ENCODE measurements around the gene GRID2.

The GRID2 gene

DNA sequence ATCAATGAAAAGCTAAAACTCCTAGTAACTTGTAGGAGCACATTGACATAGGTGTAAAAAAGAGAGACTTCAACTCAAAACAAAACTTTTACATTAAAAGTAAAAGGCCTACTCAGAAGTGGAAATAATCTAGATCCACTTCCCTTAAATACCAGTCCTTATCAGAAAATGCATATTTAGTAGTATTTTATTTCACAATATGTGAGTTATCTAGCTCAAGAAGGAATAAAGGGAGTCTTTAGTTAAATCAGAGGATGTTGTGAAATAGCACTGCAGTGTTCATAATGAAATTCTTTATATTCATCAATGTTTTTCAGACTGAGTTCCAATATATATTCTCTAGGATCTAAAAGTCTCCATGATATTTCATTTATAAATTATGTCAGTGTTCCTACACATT lies 715.0 kb downstream of the GRID2 start:
- Histone ChIP-seq H3K27me3 (ENCODE audit: control insufficient read depth, insufficient read depth, low read length) (no peaks in the 10 kb centered on the region), H3K9ac (ENCODE audit: low read length) (no peak overlapping the region), H3K27ac (ENCODE audit: low read depth, low read length) (no peak overlapping the region), H3K4me3 (ENCODE audit: low read length) (no peak overlapping the region), H3K36me3 (ENCODE audit: control insufficient read depth, insufficient read depth, low read length) (no peaks in the 10 kb centered on the region), H3K4me1 (ENCODE audit: control insufficient read depth, insufficient read depth, low read length) (no peaks in the 10 kb centered on the region)

DNA sequence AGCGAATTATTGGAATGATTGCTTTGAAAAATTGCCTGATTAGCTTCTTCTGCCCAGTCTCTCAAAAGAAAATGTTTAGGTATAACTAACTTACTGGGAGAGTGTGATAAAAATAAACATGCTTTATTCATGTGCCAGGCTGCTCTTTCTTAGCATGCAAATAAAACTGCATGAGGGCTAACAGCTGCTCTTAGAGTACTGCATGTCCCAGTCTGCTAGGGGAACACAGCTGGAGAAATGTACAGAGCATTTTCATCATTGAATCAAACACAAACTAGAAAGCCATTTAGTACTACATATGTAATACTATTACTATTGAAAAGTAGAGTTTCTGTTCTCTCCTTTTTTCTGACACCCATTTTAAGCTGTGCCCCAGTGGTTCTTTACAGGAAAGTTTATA lies 726.0 kb downstream of the GRID2 start:
- Histone ChIP-seq H3K4me3 (ENCODE audit: low read length) (no peak overlapping the region), H3K27ac (ENCODE audit: low read depth, low read length) (no peak overlapping the region), H3K9ac (ENCODE audit: low read length) (no peak overlapping the region), H3K36me3 (ENCODE audit: control insufficient read depth, insufficient read depth, low read length) (no peaks in the 10 kb centered on the region), H3K27me3 (ENCODE audit: control insufficient read depth, insufficient read depth, low read length) (no peaks in the 10 kb centered on the region), H3K4me1 (ENCODE audit: control insufficient read depth, insufficient read depth, low read length) (no peaks in the 10 kb centered on the region)

DNA sequence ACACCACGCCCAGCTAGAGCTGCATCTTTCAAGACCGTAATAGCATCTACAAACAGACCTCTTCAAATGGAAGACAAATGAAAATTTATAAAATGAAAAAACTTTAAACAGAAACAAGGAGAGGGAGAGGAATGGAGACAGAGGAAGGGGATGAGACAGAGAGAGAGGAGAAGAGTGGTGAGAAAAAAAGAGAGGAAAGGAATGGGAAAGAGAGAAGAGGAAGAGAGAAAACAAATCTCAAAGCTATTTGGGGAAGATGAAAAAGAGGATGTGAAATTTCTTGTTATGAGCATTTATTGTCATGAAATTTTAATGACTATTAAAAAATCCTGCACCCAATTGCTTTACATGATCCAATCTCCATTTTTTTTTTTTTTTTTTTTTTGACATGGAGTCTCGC lies 726.9 kb downstream of the GRID2 start:
- Histone ChIP-seq H3K4me1 (ENCODE audit: control insufficient read depth, insufficient read depth, low read length) (no peaks in the 10 kb centered on the region), H3K36me3 (ENCODE audit: control insufficient read depth, insufficient read depth, low read length) (no peaks in the 10 kb centered on the region), H3K27ac (ENCODE audit: low read depth, low read length) (no peak overlapping the region), H3K4me3 (ENCODE audit: low read length) (no peak overlapping the region), H3K27me3 (ENCODE audit: control insufficient read depth, insufficient read depth, low read length) (no peaks in the 10 kb centered on the region), H3K9ac (ENCODE audit: low read length) (no peak overlapping the region)

DNA sequence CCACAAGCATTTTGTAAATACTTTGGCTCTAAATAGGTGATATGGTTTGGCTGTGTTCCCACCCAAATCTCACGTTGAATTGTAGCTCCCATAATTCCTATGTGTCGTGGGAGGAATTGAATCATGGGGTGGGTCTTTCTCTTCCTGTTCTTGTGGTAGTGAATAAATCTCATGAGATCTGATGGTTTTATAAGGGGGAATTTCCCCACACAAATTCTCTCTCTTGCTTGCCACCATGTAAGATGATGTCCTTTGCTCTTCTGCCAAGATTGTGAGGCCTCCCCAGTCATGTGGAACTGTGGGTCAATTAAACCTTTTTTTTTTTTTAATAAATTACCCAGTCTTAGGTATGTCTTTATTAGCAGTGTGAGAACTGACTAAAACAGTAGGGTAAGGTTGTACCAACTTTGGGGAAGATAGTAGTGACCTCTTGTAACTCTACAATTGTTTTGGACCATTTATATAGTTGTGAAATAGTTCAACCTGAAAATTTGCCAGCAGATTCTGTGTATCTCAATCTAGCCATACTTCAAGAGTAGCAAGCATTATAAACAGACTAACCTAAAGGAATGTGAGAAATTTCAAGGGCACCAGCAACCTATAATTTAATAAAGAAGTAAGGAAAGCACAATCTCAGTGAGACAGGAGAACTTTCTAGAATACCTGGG lies 727.8 kb downstream of the GRID2 start:
- no peak overlapping the region for H3K9ac ChIP-seq (ENCODE audit: low read length)
- H3K4me3 ChIP-seq (ENCODE audit: low read length) = no peak overlapping the region
- H3K4me1 ChIP-seq (ENCODE audit: control insufficient read depth, insufficient read depth, low read length) = no peaks in the 10 kb centered on the region
- H3K27me3 ChIP-seq (ENCODE audit: control insufficient read depth, insufficient read depth, low read length) = no peaks in the 10 kb centered on the region
- no peaks in the 10 kb centered on the region for H3K36me3 ChIP-seq (ENCODE audit: control insufficient read depth, insufficient read depth, low read length)
- no peak overlapping the region for H3K27ac ChIP-seq (ENCODE audit: low read depth, low read length)

DNA sequence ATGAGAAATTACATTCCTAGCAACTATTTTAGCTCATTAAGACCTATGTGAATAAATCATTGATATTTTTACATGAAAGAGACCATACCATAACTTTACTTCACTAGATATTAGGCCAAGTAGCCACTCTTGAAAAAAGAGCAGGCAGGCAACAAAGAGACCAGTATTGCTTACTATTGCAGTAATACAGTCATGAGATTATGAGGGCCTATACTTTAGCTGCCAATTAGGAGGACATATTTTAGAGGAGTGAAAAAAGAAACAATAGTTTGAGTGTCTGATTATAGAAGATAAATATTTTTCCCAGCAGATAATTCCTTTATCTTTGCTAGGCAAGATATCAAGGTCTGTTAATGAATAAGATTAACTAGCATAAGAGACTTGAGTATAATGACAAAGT lies 739.0 kb downstream of the GRID2 start:
- H3K4me3 ChIP-seq (ENCODE audit: low read length) = no peak overlapping the region
- H3K36me3 ChIP-seq (ENCODE audit: control insufficient read depth, insufficient read depth, low read length) = no peaks in the 10 kb centered on the region
- H3K4me1 ChIP-seq (ENCODE audit: control insufficient read depth, insufficient read depth, low read length) = no peaks in the 10 kb centered on the region
- H3K27ac ChIP-seq (ENCODE audit: low read depth, low read length) = no peak overlapping the region
- no peaks in the 10 kb centered on the region for H3K27me3 ChIP-seq (ENCODE audit: control insufficient read depth, insufficient read depth, low read length)
- no peak overlapping the region for H3K9ac ChIP-seq (ENCODE audit: low read length)

DNA sequence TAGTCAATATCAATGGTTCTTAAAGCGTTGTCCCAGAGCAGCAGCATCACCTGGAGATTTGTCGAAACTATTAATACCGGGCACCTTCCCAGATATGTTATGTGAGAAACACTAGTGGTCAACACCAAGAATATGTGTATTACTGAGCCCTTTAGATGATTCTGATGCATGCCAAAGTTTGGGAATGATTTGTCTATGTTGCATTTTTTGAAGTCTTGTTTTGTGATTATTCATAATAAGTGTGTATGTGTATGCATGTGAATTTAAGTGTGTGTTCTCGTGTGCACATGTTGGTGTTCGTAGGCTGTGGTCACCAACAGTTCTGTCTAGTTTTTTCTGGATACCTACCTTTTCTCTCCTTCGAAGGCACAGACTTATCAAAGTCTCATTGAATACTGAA lies 749.4 kb downstream of the GRID2 start:
- Histone ChIP-seq H3K27ac (ENCODE audit: low read depth, low read length) (no peak overlapping the region), H3K36me3 (ENCODE audit: control insufficient read depth, insufficient read depth, low read length) (no peaks in the 10 kb centered on the region), H3K4me1 (ENCODE audit: control insufficient read depth, insufficient read depth, low read length) (no peaks in the 10 kb centered on the region), H3K9ac (ENCODE audit: low read length) (no peak overlapping the region), H3K27me3 (ENCODE audit: control insufficient read depth, insufficient read depth, low read length) (no peaks in the 10 kb centered on the region), H3K4me3 (ENCODE audit: low read length) (no peak overlapping the region)

DNA sequence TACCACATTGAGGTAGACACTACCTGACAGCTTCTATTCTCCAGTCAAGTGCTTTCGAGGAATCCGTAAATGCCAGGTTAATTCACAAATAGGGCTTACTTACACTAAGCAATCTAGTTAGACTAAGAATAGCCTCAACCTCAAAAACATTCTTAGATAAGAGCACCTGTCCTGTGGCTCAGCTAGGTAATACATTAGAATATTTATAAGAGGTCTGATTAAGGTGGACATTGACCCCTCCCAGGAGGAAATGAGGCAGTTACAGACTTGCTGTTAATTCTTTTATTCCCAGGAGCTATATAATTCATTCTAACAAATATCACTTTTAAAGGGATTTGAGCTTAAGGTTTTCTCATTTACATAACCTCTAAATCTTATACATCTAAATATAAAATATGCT lies 758.1 kb downstream of the GRID2 start:
- no peaks in the 10 kb centered on the region for H3K27me3 ChIP-seq (ENCODE audit: control insufficient read depth, insufficient read depth, low read length)
- H3K4me3 ChIP-seq (ENCODE audit: low read length) = no peak overlapping the region
- no peaks in the 10 kb centered on the region for H3K4me1 ChIP-seq (ENCODE audit: control insufficient read depth, insufficient read depth, low read length)
- no peak overlapping the region for H3K9ac ChIP-seq (ENCODE audit: low read length)
- H3K36me3 ChIP-seq (ENCODE audit: control insufficient read depth, insufficient read depth, low read length) = no peaks in the 10 kb centered on the region
- H3K27ac ChIP-seq (ENCODE audit: low read depth, low read length) = no peak overlapping the region

DNA sequence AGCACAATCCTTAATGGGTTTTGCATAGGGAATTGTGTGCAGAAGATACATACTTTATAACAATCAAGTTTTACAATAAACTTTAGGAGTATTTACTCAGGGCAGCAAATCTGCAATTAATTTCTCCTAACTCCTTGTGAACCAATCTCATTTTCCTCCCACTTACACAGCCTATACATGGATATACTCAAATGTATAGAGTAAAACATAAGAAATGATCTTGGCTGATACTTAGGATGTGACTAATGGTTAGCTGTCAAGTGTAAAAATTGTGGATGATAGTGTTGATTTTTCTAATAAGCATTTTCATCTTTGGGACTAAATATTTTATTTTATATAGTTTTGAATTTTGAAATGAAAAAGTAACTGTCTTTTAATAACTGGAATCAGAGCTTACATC lies 759.6 kb downstream of the GRID2 start:
- Histone ChIP-seq H3K4me3 (ENCODE audit: low read length) (no peak overlapping the region), H3K27me3 (ENCODE audit: control insufficient read depth, insufficient read depth, low read length) (no peaks in the 10 kb centered on the region), H3K36me3 (ENCODE audit: control insufficient read depth, insufficient read depth, low read length) (no peaks in the 10 kb centered on the region), H3K9ac (ENCODE audit: low read length) (no peak overlapping the region), H3K4me1 (ENCODE audit: control insufficient read depth, insufficient read depth, low read length) (no peaks in the 10 kb centered on the region), H3K27ac (ENCODE audit: low read depth, low read length) (no peak overlapping the region)

DNA sequence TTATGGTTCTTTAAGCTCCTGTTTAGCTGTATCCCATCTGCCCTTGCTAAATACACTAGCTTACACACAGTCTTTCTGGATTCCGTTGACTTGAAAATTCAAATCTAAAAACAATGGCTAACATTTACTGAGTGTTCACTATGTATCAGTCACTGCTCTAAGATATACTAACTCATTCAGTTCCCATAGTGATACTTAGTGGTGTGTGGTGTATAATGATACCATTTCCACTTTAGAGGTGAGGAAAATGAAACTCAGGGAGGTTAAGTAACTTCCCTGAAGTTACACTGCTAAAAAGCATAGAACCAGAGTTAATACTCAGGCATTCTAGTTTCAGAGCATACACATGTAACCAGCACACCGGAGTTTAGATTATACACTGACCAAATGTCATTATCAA lies 762.0 kb downstream of the GRID2 start:
- Histone ChIP-seq H3K4me3 (ENCODE audit: low read length) (no peak overlapping the region), H3K4me1 (ENCODE audit: control insufficient read depth, insufficient read depth, low read length) (no peaks in the 10 kb centered on the region), H3K36me3 (ENCODE audit: control insufficient read depth, insufficient read depth, low read length) (no peaks in the 10 kb centered on the region)

DNA sequence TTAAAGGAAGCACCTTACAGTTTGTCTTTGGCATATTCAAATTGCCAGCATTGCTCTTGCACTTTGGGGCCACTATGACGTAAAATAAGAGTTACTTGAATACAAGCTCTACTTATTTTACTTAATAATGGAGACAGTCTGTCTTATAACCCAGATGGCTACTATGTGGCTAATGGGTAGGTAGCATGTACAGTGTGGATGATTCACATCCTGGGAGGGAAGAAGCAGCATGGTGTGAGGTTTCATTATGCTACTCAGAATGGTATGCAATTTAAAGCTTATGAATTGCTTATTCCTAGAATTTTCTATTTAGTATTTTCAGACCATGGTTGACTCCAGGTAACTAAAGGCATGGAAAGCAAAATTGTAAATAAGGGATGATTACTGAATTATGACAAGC lies 763.0 kb downstream of the GRID2 start:
- no peaks in the 10 kb centered on the region for H3K27me3 ChIP-seq (ENCODE audit: control insufficient read depth, insufficient read depth, low read length)
- no peaks in the 10 kb centered on the region for H3K4me1 ChIP-seq (ENCODE audit: control insufficient read depth, insufficient read depth, low read length)
- H3K9ac ChIP-seq (ENCODE audit: low read length) = no peak overlapping the region
- H3K4me3 ChIP-seq (ENCODE audit: low read length) = no peak overlapping the region
- H3K27ac ChIP-seq (ENCODE audit: low read depth, low read length) = no peak overlapping the region
- H3K36me3 ChIP-seq (ENCODE audit: control insufficient read depth, insufficient read depth, low read length) = no peaks in the 10 kb centered on the region

More for the DNA sequence above, 762.0 kb downstream of the GRID2 start:
- Histone ChIP-seq H3K9ac (ENCODE audit: low read length) (no peak overlapping the region), H3K27me3 (ENCODE audit: control insufficient read depth, insufficient read depth, low read length) (no peaks in the 10 kb centered on the region), H3K27ac (ENCODE audit: low read depth, low read length) (no peak overlapping the region)

DNA sequence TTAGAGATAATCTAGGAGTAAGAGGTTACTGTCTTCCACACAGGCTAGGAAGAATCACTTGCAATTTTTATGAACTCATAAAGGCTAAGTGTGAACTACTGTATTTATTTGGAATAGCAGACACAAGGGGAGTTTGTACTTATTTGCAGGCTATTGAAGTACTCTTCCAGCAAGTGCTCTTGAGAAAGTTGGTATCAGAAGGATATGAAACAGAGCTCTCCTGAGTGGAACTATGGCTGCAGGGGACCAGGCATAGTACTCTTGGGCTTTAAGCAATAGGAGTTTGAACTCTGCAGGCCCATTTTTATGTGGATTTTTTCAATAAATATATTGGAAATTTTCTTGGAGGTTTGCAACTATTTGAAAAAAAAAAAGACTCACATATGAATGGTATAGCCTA lies 768.5 kb downstream of the GRID2 start:
- H3K27ac ChIP-seq (ENCODE audit: low read depth, low read length) = no peak overlapping the region
- no peak overlapping the region for H3K4me3 ChIP-seq (ENCODE audit: low read length)
- no peaks in the 10 kb centered on the region for H3K36me3 ChIP-seq (ENCODE audit: control insufficient read depth, insufficient read depth, low read length)
- no peak overlapping the region for H3K9ac ChIP-seq (ENCODE audit: low read length)
- H3K27me3 ChIP-seq (ENCODE audit: control insufficient read depth, insufficient read depth, low read length) = no peaks in the 10 kb centered on the region
- no peaks in the 10 kb centered on the region for H3K4me1 ChIP-seq (ENCODE audit: control insufficient read depth, insufficient read depth, low read length)

DNA sequence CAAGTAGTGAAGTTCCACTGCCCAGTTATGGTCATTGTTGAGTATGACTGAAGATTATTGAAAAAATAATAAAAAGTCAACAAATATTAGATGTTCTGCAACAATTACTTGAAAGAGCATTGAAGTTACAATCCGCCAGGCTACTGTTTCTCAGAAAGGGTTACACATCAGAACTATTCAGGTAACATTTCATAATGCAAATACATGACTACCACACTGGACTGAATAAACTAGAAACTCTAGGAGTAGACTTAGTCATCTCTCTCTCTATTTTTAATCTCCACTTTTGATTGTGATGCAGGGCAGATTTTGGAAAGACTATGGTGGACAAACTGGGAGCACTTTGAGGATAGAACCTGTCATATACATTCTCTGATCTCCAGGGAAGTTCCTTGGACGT lies 776.5 kb downstream of the GRID2 start:
- H3K36me3 ChIP-seq (ENCODE audit: control insufficient read depth, insufficient read depth, low read length) = no peaks in the 10 kb centered on the region
- no peak overlapping the region for H3K4me3 ChIP-seq (ENCODE audit: low read length)
- H3K27ac ChIP-seq (ENCODE audit: low read depth, low read length) = no peak overlapping the region
- H3K27me3 ChIP-seq (ENCODE audit: control insufficient read depth, insufficient read depth, low read length) = no peaks in the 10 kb centered on the region
- H3K9ac ChIP-seq (ENCODE audit: low read length) = no peak overlapping the region
- H3K4me1 ChIP-seq (ENCODE audit: control insufficient read depth, insufficient read depth, low read length) = no peaks in the 10 kb centered on the region

DNA sequence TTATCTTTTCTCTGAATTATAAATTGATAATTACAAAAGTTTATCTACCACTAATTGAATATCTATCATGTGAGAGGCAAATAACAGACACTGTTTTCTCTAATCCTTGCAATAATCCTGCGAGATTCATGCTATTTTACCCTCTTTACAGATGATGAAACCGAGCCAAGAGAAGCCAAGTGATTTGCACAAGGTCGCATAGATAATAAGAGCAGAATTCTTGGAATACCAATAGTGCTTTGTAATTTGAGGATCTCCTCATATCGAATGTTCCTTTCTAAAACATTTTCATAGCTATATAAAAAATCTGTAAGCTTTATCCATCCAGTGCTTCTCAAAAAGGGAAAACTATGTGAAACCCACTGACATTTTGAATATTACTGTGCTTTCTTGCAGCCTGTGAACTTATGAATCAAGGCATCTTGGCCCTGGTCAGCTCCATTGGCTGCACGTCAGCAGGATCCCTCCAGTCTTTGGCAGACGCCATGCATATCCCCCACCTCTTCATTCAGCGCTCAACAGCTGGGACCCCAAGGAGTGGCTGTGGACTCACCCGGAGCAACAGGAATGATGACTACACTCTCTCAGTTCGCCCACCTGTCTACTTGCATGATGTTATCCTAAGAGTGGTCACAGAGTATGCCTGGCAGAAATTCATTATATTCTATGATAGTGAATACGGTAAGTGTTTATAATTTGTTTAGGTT lies 781.0 kb downstream of the GRID2 start:
- Histone ChIP-seq H3K4me1 (ENCODE audit: control insufficient read depth, insufficient read depth, low read length) (no peaks in the 10 kb centered on the region), H3K36me3 (ENCODE audit: control insufficient read depth, insufficient read depth, low read length) (no peaks in the 10 kb centered on the region), H3K4me3 (ENCODE audit: low read length) (no peak overlapping the region), H3K27me3 (ENCODE audit: control insufficient read depth, insufficient read depth, low read length) (no peaks in the 10 kb centered on the region), H3K27ac (ENCODE audit: low read depth, low read length) (no peak overlapping the region), H3K9ac (ENCODE audit: low read length) (no peak overlapping the region)
